ENCODE data around the gene DCDC2B.

Gene DCDC2B

DNA sequence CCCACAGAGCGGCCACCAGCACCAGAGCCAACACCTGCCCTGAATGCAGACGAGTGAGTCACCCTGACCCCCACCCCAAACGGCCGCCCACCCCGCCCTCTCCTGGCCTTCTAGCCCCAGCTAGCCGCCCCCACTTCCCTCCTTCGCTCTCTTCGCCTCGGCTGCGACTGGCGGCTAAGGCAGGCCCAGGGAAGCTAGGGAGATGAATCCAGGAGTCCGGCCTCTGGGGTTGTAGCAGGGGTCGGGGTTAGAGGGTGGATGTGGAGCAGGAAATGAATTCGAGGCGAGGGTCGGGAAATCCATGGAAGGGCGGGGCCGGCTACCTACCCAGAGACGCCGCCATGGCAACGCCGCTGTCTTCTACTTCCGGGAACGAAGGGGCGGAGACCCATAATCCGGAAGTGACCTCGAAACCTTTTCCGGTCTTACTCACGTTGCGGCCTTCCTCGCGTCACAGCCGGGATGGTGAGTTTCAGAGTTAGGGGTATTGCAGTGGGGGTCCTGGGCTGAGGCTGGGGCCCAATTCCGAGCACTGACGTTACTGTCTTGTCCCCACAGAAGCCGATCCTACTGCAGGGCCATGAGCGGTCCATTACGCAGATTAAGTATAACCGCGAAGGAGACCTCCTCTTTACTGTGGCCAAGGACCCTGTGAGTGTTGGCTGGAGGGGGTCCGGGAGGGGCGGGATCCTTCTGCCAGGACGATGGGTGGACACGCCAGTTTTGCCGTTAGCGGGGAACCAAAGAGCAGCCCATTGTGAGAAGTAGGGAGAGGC is 13.3 kb downstream of the DCDC2B start, which contains the start of the genes EIF3I and TMEM234:
Gene EIF3I (plus strand): TSS at position 428 of the 776 bp plus-strand sequence. CDS start 35 bp downstream, at position 463.
Gene TMEM234 (minus strand): TSS at position 374 of the 776 bp plus-strand sequence. CDS start 31 bp downstream, at position 343.
- DNase-seq (ENCODE audit: low read depth in 2 of 2, low spot score in 1 of 2) = peak; percentile 87

DNA sequence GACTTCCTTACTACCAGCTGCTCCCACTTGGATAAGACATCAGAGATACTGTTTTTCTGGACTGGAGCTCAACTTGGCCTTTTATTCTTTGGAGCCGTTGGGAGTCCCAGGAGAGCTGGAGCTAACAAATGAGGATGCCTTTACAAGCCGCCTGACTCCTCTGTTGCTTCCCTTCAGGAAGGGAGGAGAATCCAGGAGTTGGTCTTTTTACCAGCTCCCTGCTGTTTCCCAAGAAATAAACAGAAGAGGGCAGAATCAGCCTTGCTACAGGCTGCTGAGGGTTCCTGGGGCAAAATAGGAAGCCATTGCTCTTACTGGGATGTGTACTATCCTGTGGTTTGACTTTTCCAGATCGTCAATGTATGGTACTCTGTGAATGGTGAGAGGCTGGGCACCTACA is 14.8 kb downstream of the DCDC2B start:
- no peak for DNase-seq (ENCODE audit: low read depth in 2 of 2, low spot score in 1 of 2)

DNA sequence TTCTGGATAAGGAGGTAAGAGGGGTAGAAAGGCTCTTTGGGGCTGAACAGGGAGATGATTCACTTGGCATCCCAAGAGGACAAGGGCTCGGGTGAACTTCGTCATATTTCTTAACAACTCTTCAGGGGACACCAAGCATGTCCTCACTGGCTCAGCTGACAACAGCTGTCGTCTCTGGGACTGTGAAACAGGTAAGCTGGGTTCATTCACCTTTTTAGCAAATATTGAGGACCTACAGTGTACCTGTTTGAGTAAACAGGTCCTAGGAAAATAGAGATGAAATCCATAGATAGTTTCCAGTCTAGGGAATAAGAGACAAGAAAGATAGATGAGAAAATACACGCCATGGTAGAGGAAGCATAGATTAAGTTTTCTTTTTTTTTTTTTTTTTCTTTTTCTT is 15.4 kb downstream of the DCDC2B start:
- DNase-seq (ENCODE audit: low read depth in 2 of 2, low spot score in 1 of 2) = no peak

DNA sequence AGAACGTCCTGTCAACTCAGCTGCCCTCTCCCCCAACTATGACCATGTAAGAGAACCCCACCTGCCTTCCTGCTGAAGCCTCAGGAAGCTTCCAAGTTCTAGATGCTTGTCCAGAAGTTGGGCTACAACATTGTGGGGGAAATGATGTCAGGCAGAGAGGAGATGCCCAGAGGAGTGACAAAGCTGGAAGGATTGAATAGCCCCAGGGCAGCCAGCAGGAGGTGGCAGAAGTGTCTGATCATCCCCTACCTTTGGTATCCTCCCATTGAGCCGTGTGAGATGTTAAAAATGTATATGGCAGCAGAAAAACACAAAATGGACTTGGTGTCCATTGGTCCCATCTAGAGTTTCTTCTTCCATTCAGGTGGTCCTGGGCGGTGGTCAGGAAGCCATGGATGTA is 19.9 kb downstream of the DCDC2B start:
- DNase-seq (ENCODE audit: low read depth in 2 of 2, low spot score in 1 of 2) = no peak

DNA sequence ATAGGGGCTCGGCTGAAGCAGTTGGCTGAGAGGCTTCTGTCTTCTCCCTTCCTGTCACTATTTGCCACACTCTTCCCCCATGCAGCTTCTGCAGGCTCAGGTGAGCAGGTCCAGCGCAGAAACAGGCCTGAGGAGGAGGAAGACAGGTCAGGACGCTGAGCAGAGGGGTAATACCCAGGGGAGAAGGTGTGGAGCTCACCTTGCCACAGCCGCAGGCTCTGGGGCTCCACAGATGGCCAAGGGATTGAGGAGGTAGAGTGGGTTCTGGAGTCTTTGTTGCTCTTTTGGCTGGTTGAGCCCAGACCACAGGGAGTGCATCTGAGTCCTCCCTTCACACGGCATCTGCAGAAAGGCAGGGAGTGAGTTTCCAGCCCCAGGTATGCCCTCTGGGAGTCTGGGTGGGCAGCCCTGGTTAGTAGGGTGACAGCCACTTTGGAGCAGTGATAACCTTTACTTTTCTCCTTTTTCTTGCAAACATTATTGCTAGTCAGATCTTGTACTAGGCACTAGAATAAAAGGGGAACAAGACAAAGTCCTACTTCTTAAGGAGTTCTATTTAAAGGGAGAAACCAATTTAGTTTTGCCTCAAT is 23.0 kb downstream of the DCDC2B start:
- DNase-seq (ENCODE audit: low read depth in 2 of 2, low spot score in 1 of 2) = no peak

DNA sequence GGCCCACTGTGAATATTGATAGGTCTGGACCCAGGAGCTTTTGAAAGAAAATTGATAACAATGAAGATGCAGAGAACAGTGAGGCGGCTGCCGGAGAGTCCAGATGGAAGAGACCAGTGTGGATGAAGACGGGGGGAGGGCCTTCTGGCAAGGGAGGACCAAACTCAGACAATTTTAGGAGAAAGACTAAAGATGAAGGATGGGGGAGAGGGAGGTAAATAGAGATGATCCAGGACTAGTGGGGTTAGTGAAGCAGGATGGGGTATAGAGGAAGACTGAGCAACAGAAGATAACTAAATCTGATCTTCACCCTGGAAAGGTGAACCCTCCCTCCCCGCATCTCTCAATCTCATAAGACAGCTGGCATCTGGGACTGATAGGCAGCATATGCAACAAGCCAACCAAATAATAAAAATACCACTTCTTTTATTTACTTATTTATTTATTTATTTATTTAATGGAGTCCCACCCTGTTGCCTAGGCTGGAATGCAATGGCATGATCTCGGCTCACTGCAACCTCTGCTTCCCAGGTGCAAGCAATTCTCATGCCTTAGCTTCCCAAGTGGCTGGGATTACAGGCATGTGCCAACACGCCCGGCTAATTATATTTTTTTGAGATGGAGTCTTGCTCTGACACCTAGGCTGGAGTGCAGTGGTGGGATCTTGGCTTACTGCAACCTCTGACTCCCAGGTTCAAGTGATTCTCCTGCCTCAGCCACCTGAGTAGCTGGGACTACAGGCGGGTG is 23.8 kb downstream of the DCDC2B start:
- no peak for DNase-seq (ENCODE audit: low read depth in 2 of 2, low spot score in 1 of 2)

DNA sequence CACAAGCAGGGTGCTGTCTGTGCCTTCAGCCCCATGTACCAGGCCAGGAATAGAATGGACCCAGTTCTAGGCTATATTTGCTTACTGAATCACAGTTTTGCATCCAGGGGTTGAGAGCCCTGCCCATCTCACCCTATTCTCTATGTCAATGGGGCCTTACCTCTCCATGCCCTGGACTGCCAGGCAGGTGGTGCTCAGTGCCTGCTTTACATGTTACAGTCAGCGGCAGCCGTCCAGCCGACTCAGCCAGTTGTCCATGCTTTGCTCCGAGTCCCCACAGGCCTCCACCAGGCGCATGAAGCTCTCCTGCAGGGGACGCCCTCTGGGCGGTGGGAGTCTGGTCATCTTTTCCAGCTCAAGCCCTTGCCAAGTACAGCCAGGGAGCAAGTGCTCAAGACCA is 25.9 kb downstream of the DCDC2B start:
- DNase-seq (ENCODE audit: low read depth in 2 of 2, low spot score in 1 of 2) = no peak

DNA sequence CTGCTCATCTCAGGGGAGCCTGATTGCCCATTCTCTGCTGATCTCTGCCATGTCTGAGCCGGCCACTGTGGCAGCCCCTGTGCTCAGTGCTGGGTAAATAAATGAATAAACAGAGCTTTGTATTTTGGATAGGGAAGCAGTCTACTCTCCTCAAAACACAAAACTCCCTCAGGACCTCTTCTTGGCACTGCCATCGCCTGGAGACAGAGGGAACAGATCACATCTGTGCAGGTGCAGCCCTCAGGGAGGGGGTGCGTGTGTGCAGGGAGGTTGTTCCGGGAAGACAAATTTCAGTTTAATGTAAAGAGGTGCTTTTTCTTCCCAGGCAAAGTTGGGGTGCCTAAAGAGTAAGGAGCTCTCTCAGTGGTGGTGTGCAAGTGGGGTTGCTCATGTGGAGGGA is 30.4 kb downstream of the DCDC2B start:
- DNase-seq (ENCODE audit: low read depth in 2 of 2, low spot score in 1 of 2) = no peak

DNA sequence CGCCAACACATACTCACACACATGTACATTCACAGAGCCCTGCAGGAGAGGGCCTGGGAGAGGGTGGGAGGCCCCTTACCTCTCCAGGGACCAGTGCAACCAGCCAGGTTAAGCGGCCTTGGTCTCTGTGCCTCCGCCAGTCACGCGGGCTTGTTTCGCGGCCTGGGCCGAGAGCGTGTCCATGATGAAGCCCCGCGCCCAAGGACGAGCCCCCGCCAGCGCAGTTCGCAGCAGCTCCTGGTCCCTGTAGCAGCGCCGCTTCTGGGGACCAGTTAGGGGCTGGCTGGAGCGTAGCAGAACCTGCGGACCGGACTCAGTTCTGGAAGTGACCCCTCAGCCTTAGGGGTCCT is 30.9 kb downstream of the DCDC2B start:
- no peak for DNase-seq (ENCODE audit: low read depth in 2 of 2, low spot score in 1 of 2)

DNA sequence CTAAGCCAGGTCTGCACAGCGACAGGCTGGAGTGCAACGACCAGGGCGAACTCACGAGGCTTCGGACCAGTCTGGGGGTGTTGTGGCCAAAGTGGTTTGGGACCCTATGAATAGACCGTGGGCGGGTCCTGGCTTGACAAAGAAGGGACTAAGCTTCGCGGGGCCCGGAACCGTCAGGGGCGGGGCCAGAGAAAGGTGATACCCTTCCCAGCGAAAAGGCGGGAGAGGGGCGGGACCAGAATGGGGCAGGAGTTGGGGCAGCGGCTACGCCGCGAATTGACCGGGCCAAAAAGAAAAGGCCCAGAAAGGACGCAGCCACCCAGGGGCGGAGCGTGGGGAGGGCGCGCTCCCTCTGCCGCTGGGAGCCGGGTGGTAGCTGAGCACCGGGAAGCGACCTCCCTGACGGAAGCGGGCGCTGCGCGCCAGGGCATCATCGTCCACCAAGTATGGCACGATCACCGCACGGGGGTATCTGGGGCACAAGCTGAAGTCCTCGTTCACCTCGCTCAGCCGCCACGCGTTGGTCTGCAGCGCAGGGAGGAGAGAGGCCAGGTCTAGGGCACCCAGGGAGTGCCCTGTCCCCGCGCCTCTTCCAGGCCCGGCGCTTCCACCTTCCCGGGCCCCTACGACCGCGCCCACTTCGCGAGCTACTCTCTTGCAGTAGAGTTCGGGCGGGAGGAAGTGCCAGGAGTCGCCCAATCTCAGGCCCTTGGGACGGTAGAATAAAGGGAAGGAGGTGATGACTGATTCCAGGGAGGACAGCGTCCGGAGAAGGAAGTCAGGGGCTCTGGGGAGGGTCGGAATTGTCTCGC is 31.5 kb downstream of the DCDC2B start:
- no peak for DNase-seq (ENCODE audit: low read depth in 2 of 2, low spot score in 1 of 2)

DNA sequence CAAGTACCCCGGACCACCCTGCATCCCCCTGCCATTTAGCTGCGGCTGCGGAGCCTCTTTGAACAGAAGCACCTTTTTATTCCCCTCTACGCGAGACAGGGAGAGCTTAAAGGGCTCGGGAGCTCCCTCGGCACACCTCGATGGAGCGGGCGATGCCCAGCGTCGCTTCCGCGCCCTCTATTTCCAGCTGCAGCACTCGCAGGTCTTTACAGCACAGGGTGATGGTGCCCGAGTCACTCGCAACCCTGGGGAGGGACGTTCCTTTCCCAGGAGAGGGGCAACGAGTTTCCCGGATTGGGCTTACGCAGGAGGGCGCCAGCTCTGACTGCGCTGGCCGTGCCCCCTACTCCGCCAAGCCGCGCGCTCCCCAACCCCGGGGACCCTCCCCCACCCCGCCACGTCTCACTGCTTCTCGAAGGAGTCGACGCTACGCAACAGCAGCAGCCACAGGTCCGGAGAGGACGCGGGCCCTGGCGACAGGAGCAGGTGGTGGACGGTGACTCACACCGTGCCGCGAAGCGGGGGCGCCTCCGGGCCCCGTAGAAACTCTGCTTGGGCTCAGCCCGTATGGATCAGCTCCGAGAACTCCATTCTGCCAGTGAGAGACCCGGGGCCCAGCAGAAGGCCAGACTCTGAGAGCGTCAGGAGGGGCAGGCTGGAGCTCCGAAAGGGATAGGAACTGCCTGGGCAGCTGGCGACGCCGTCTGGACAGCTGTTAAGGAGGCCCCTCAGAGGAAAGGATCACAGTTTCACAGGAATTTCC is 32.3 kb downstream of the DCDC2B start:
- DNase-seq (ENCODE audit: low read depth in 2 of 2, low spot score in 1 of 2) = no peak

DNA sequence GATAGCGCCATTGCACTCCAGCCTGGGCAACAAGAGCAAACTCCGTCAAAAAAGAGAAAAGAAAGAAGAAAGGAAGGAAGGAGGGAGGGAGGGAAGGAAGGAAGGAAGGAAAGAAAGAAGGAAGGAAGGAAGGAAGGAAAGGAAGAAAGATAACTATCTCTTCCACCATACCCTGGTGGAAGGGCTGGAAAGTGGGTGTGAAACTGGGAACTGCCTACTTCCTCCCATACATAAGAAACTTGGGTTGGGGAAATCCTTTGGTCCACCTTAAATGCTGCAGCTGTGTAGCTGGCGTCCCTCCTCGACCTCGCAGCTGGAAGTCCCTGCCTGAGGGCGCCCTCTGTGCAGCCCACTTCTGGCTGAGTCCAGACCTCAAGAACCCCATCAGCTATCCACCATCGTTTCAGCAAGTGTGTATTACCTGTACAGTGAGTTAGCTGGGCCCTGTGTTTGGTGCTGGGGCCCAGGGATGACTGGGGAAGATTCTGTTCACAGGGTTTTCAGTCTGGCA is 33.5 kb downstream of the DCDC2B start:
- DNase-seq (ENCODE audit: low read depth in 2 of 2, low spot score in 1 of 2) = no peak

DNA sequence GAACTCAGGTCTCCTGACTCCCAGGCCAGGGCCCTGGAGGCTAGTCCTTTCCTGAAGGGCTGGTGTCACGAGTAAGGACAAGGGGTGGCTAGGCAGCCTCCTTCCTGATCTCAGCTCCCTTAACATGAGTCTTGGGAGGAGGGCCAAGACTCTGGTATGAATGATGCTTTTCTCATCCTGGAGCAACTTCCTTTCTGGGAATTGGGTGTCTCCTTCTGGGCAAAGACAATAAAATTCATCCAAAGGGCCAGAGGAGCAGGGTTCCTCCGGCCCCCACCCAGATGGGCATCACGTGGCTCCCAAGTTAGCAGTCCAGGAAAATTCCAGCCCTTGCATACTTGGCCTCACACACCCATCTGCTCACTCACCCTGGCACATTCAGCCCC is 38.0 kb downstream of the DCDC2B start, which contains the start of gene FAM167B:
Gene FAM167B (plus strand): TSS at position 335 of the 386 bp plus-strand sequence. CDS start 200 bp downstream, outside the sequence.
- no peak for DNase-seq (ENCODE audit: low read depth in 2 of 2, low spot score in 1 of 2)

DNA sequence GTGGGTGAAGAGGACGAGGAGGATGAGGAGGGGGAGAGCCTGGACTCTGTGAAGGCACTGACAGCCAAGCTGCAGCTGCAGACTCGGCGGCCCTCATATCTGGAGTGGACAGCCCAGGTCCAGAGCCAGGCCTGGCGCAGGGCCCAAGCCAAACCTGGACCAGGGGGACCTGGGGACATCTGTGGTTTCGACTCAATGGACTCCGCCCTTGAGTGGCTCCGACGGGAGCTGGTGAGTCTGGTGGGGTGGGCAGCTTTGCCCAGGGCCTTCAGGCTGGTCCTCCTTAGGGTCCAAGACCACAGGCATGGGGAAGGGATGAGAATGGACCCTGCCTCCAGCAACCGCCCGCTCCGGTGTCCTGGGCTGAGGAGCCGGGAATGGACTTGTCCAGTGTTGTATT is 38.6 kb downstream of the DCDC2B start:
- DNase-seq (ENCODE audit: low read depth in 2 of 2, low spot score in 1 of 2) = no peak

DNA sequence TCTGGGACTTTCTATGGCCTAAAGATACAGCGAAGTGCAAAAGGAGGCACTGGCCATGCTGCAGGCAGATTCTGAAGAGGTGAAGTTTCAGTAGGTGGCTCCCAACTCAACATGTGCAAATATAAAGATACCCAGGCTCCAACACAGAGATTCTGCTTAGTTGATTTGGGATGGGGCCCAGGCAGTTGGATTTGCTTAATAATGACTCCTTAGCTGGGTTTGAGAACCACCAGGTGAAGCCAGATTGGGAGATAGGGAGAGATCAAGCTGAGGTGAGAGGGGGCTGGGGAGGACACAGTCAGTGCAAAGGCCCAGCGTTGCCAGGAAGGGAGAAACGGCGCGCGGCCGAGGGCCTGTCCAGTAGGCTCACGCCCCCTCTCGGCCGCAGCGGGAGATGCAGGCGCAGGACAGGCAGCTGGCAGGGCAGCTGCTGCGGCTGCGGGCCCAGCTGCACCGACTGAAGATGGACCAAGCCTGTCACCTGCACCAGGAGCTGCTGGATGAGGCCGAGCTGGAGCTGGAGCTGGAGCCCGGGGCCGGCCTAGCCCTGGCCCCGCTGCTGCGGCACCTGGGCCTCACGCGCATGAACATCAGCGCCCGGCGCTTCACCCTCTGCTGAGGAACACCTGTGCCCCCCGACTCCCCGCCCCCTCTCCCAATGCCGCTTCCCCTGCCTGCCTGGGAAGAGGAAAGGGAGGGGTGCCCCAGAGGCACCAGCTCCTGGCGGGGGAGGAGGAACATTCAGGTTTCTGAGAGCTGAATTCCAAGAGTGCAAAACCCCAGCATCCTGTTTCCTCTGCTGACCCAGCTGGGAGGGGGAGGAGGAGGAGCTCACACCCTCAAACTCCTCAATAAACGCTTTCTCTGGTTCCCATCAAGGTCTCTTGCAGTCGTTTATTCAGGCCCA is 39.3 kb downstream of the DCDC2B start:
- peak; percentile 43 to 54 for DNase-seq (ENCODE audit: low read depth in 2 of 2, low spot score in 1 of 2)

DNA sequence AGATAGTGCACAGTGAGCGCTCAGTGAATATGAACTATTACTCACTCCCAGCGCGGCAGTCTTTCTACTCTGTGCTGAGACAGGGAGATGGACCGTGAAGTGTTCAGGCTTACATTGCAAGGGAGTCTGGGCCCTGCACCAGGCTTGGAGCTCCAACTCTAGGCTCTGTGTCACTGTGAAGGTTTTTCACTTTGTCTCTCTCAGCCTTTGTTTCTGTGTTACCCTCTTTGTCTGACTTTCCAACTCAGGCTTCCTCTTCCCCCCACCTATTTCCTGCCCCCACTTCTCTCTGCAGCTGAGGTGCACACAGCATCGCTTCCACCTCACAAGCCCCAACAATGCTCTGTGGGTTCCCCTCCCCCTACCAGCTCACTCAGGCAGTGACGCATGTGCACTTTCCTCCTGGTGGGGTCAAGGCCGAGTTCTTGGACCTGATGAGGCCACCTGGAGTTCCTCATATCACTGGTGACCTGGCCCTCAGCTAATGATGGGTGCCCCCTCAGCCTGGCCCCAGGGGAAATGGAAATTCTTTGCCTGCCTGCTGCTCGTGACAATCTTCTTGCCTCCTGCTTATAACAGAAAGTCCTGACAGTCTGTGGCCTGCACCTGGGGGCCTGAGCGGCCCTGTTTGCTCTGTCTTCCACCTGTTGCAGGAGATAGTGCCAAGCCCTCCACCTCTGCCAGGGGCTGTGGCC is 41.1 kb downstream of the DCDC2B start:
- DNase-seq (ENCODE audit: low read depth in 2 of 2, low spot score in 1 of 2) = peak; percentile 51 to 77

DNA sequence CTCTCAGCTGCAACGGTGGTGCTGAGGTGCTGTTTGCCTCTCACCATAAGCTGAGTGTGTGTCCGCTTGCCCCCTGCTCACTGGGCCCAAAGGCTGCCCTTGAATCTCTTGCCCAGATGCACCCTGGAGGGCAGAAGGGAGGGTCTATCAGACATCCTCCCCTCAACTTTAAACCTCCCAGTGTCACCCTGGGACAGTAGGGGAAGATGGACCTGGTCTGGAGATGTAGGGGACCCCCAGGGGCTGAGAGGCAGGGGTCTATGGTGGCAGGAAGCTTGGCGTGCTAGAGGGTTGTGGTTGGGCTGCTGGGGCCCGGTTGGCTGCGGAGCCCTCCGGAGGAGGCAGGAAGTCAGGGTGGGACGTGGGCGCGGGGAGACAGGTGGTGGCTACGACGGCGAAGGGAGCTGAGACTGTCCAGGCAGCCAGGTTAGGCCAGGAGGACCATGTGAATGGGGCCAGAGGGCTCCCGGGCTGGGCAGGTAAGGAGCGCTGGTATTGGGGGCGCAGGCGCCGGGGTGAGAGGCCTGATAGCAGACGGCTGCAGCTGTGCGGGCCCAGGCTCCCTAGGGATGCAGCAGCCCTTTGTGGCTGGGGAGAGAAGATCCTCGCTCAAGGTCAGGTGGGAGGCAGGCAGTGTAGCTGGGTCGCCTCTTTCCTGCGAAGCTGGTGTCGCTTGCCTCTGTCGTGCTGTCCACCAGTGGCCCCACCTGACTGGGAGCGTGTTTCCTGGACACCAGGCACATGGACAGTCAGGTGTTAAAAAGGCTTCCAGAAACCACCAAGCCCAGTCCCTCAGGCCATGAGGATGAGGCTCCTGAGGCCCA is 42.2 kb downstream of the DCDC2B start, which contains the start of gene LCK:
Gene LCK (plus strand): TSS at position 373 of the 824 bp plus-strand sequence. CDS start 23,065 bp downstream, outside the sequence.
- DNase-seq (ENCODE audit: low read depth in 2 of 2, low spot score in 1 of 2) = peak in 1 of 2 donors; percentile 43

Measured in stimulated activated CD8-positive, alpha-beta memory T cell treated with anti-CD3 and anti-CD28 coated beads, Interleukin-4, amount 100 ng/mL, for 4 hours (primary cell).